Tibial nerve (tissue), 4 donors: ENCODE measurements around the gene OCA2.

ENCODE experiments used
- EP300 ChIP-seq, 2 donors: sonication (generic); formaldehyde crosslinking; IDR thresholded peaks; one replicate each; pipeline ENCODE4 v1.6.1; 2017; ENCODE audit warnings: antibody characterized with exemption in 2 of 2, mild to moderate bottlenecking in 1 of 2
- POLR2A ChIP-seq, 2 donors: fragments of 450-650 bp; IDR thresholded peaks; one replicate each; pipeline ENCODE4 v1.6.1; 2017; ENCODE audit warnings: antibody characterized with exemption in 2 of 2, mild to moderate bottlenecking in 2 of 2, moderate library complexity in 2 of 2
- TF ChIP-seq, protein P1 (sequence below), 5 experiments: fragments of 200-600 bp in 3 of 5; fragments of 450-650 bp in 2 of 5; sonication (generic) in 3 of 5; IDR thresholded peaks; one replicate each; pipeline ENCODE4 v1.5.1; 2016 to 2019; ENCODE audit warnings: antibody characterized with exemption in 5 of 5, mild to moderate bottlenecking in 3 of 5, moderate library complexity in 2 of 5

DNA sequence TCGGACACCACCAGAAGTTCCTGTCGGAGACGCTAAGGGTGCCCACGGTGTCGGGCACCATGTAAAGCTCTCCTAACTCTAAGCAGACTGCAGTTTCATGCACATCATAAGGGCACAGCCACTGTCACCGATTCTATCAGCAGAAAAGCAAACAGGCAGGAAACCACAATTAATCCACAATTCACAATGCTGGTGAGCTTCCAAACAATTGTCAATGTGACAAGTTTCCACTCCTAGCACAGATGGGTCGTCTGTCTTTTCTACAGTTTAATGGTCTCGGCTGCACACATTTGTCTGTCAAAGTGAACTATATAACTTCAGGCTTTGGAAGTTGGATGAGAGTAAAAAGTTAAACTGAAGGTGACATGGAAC is 8.8 kb upstream of the OCA2 start:
- TF ChIP-seq, protein P1, sequence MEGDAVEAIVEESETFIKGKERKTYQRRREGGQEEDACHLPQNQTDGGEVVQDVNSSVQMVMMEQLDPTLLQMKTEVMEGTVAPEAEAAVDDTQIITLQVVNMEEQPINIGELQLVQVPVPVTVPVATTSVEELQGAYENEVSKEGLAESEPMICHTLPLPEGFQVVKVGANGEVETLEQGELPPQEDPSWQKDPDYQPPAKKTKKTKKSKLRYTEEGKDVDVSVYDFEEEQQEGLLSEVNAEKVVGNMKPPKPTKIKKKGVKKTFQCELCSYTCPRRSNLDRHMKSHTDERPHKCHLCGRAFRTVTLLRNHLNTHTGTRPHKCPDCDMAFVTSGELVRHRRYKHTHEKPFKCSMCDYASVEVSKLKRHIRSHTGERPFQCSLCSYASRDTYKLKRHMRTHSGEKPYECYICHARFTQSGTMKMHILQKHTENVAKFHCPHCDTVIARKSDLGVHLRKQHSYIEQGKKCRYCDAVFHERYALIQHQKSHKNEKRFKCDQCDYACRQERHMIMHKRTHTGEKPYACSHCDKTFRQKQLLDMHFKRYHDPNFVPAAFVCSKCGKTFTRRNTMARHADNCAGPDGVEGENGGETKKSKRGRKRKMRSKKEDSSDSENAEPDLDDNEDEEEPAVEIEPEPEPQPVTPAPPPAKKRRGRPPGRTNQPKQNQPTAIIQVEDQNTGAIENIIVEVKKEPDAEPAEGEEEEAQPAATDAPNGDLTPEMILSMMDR (IDR thresholded peaks at IDR 0.05): no peak
- TF ChIP-seq POLR2A (IDR thresholded peaks at IDR 0.05): no peak
- no peak for TF ChIP-seq EP300 (IDR thresholded peaks at IDR 0.05)
